Fibroblast of the conjunctiva (primary cell): Measurements from ENCODE around the gene OPN3.

Source experiments
- DNase-seq: peaks from one replicate; pipeline ENCODE4 v3.0.0-alpha.2; 2010; ENCODE audit warnings: low read depth

Gene OPN3

DNA sequence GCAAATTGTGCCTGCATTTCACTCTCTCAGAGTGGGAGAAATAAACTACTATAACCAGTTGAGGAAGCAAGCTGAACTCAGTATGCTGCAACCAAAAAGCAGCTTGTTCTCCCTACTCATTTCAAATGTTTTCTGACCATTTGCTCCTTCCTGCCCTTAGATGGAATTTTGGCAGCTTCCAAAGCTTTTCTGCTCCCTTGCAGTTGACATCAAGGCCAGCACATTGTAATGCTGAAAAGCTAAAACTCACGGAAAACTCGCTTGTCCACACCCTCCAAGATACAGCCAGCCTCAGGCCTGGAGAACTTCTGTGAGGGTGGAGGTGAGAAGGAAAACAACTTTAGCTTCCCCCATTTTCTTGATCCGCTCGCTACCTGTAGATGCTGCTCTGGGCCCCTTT is 5.0 kb upstream of the OPN3 start:
- no peak for DNase-seq

DNA sequence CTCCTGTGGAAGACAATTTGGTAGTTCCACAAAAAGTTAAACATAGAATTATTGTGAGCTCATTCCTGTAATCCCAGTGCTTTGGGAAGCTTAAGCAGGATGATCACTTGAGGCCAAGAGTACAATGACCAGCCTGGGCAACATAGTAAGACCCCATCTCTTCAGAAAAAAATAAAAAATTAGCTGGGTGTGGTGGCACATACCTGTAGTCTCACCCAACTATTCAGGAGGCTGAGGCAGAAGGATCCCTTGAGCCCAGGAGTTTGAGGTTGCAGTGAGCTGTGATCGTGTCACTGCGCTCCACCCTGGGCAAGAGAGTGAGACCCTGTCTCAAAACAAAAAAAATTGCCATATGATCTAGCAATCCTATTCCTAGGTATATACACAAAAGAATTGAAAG is 4.1 kb upstream of the OPN3 start:
- no peak for DNase-seq

DNA sequence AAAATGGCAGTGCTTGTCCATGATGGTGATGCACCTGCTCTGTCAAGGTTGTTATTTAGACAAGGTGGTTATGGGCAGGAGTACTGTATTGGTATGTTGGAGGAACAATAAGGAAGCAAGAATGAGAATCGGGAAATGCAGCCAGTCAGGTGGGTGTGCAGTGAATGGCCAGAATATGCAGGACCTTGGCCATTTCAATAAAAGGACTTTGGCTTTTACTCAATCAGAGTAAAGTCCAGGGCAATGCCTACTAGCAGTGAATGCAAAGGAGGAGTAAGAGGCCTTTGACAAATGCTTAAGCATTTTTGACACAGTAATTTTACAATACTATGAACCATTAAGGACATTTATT is 2.4 kb upstream of the OPN3 start:
- no peak for DNase-seq

DNA sequence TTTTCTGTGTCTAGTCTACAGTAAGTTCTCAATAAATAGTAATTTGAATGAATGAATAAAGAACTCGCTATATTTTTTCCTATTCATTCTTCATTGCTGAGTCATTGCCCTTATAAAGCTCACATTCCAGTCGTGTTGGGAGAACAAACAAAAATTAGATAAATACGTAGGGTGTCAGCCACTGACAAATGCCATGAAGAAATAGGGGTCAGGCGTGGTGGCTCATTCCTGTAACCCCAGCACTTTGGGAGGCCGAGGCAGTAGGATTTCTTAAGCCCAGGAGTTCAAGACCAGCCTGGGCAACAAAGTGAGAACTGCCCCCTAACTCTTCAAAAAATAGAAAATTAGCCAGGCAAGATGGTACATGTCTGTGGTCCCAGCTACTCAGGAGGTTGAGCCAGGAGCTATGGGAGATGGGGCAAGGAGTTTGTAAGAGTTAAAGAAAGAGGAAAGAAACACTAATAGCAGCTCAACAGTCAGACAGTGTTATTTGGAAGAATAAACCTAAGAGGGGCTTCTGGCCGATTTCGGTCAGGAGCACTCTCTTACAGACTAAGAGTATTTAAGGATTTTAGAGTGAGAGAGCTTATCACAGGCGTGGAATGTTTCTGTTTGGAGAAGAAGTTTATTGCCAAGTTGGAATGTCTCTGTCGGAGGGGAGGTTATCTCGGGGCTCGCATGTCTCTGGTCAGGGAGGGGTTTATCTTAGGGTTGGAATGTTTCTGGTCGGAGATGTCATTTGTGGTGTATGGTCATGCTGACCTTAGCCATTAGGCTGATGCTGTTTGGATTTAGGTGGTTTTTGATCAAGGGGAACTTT is 1.8 kb upstream of the OPN3 start:
- DNase-seq = no peak

DNA sequence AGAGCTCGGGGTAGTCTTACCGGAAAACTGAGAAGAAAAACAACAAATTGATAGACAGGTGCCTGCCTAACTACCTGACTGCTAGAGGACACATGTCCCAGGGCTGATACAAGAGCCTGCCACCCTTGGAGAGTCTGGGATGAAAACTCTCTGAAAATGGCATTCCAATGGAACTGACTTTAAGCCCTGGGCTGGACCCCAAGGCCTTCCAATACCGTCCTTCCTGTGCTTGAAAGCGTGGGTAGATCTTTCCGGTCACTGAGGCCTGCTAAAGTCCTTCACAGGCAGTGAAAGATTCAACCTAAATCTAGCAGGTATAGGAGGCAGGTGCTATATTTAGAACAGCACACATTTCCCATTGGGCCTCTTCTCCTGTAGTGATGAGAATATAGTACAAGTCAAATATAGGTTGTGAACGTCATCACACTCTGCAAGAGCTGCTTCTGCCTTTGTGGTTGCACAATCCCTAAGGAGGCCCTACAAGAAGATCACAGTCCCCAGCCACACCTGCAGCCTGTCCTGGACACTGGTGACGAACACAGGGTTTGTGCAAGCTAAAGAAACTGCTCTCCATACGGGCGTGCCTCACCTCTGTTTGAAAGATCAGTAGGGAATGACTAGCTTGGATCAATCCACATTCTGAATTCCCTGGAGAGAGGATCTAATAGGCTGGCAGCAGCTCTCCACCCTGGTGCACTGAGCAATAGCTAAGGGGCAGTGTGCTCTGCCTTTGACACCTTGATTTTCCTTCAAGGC is 876 bp upstream of the OPN3 start:
- DNase-seq = no peak

DNA sequence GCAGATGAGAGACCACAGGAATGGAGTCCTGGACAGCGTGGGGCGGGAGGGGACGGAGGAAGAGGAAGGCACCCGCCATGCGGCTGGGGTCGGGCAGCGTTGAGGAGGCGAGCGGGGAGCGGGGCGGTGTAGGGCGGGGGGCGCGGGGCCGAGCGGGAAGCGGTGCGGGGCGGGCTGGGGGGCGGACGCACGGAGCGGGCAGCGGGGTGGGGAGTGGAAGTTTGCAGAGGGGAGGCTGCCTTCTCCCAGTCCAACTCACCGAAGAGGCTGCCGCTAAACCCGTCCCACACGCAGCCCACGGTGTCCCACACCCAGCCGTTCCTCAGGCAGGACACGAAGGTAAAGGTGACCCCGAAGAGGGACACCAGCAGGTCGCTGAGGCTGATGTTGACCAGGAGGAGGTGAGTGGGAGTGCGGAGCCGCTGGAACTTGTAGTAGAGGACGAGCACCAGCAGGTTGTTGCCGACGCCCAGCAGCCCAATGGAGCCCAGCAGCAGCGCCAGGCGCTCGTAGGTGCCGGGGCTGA is 483 bp downstream of the OPN3 start:
- DNase-seq = no peak

DNA sequence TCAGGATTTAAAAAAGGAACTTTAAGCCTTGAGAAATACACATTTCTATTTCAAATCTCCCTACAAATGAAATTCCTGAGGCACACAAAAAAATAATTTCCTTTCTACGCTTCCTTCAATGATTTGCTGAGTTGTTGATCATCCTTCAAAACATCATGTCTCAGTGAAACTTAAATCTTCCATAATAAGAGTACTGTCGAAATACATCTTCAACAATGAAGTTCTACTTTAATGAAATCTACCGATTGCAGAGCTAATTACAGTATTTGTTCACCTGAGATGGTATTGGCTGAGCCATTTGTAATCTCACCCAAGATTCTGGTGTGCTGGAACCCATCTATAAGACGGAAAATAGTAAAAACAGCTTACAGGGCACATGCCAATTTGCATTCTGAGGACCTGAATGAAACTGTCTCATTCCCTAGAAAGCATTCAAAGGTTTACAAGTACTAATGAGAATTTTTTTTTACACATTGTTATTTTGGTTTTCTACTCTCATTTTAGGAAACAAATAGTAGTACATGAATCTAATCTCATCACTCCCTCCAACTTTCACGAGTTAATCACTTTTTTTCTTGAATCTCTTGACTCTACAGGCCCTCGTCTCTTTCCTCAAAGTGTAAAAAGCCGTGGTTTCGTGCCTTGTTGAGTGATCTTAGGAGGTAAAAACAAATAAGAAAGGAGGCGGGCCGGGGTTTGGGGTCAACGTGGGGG is 1.1 kb downstream of the OPN3 start:
- DNase-seq = no peak

DNA sequence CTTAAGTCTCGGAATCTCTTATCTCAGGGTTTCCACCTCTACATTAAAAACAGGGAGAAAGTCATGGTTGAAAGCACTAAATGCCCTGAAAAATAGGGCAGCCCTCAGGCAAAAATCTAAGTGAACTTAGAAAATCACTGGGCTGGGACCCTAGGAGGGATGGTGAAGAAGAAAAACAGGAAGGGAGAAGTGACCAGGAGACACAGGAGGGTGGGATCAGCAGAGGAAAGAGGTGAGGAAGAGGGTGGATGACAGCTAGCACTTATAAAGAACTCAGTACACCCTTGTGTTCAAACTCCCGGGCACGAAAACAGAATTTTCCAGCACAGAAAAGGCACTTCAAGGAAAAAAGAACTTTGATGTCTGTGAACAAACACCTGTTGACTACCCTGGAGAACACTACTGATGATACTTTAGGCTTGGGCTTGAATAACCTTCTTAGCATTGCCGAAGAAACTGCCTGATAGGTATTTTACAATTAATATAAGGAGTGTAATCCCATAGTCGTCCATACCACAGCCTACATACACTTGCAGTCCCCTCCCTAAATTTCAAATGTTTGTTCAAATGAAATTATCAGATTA is 2.0 kb downstream of the OPN3 start:
- DNase-seq = no peak

DNA sequence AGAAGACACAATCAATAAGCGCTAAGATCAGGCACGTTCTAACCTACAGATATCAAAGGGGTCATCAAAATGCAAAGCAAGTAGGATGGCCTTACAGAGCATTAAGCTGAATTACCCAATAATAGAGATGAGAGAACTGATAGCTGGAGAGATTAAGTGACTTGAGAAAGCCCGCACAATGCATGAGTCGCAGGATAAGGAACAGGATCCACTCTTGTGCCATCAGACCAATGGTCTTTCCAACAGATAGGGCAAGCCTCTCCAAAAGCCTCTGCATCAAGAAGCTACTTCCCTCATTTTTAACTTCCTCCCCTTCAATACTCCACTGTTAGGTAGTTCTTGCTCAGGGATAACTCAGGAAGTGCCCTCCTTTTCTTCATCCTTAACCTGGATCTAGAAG is 2.6 kb downstream of the OPN3 start:
- no peak for DNase-seq

DNA sequence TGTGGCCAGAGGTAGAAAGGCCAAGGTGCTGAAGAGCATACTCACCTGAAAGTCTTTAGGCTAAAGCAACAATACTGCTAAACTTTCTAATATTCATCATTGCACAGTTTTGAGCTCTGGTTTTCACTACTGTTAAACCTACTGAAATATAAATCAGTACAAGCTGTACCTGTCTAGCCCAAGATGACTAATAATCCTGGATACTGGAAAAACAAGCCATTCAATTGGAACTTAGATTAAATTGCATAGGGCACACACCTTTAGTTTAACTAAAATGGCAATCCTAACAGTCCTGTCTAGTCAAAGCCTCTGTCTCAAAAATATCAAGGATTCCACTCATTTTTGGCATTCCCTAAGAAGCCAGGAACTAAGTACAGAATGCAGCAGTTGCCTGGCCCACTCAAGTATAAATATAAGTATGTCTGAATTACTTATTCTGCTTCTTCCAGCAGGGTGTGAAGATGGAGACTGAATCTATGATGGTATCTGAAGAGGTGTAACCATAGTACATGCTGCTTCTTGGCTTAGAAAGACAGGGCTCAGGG is 3.1 kb downstream of the OPN3 start:
- DNase-seq = no peak

DNA sequence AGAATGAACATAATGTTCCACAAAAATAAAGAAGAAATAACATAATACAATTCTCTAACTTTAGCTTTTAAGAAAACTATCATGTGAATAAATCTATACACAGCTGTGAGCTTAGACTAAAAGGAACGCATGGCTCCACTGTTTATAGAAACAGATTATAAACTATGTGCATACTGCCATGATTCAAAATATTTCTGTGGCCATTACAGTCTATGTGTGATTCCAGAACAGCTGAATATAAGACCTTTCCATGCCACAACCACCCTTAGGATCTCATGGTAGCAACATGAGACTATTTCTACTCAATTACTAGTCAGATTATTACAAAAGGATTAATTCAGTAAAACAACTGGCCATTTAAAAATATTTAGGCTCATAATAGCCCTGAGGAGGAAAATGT is 3.9 kb downstream of the OPN3 start:
- no peak for DNase-seq

DNA sequence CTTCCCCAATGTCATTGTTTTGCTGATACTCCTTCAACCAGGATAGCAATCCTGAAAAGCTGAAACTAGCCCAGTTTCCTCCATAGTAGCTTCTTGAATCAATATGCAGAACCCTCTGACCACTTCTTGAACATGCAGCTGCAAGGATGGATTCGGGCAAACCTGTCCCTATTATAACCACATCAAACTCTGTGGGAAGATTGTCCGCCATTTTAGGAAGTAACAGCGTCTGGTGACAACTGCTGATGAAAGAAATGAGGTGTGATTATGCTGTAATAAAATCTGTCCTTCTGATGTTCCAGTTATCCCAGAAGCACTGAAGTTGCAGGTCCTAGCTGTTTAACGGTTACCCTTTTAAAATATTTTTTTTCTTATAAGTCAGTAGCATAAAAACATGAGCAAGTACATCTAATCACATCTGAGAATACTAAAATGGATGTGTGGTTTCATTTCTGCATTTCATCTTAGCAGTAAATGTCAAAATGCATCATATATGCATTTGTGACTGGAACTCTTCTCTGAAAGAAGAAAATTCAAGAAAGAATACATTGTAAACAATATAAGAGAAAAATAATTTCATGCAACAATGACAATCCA is 4.5 kb downstream of the OPN3 start:
- no peak for DNase-seq

DNA sequence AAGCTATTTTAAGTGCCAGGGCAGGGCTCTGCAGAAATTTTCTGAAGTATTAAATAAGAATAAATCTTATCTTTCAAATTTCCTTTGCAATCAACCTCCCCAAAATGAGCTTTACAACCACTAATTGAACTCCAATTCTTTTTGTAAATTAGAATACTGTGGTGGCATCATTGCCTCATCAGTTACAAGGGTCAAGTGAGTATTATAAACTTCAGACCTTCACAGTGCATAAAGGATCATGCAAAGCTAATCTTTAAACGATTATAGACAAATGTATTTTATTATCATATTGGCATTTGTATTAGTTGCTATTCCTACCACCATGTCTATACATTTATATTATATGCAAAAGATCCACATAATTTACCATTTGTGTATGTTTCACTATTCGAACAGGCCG is 7.2 kb downstream of the OPN3 start:
- no peak for DNase-seq

DNA sequence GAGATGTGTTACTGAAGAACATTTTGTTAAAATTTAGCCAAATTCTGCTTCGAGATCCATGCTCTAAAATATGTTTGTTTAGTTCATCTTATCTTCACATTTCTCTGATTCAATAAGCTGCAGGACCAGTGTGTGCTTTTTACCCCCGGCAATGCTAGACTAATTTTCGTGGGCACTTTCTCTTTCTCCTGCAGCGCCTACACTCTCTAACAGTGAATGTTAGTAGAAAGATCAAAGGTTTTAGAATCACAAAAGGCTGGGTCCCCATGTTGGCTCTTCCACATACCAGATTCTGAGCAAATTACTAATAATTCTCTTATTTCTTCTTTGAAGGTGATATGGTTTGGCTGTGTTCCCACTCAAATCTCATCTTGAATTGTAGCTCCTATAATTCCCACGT is 8.5 kb downstream of the OPN3 start:
- no peak for DNase-seq

DNA sequence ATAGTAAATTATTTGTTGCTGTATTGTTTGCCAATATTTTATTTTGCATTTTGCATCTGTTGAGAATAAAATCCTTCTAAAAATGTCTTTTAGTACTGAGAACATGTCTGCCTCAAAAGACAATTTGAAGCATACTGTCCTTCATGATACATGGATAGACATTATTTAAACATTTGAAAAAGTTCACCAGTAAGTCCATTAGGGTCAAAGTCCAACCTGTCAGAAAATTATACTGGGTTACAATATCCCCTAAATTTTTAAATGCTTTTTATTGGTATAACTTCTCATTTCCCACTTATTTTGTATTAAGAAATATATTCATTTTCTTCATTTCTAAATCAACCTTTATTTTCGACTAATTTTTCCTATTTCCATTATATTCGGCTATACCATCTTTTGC is 9.3 kb downstream of the OPN3 start:
- no peak for DNase-seq

DNA sequence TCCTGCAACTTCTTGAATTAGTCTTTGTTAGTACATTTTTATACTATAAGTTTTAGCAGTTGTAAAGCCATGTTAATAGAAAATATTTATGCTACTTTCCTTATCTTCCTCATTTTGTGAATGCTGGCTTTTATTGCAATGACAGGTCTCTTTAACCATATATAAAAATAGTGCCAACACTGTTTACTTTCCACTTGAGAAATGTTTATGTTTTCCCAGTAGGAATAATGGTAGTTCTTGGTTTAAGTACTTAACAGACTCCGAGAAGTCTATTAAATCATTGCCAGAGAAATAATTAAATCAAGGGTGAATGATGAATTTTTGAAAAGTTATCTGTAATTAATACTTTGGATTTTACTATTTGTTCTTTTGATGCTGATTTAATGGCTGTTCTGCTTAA is 9.7 kb downstream of the OPN3 start:
- no peak for DNase-seq

DNA sequence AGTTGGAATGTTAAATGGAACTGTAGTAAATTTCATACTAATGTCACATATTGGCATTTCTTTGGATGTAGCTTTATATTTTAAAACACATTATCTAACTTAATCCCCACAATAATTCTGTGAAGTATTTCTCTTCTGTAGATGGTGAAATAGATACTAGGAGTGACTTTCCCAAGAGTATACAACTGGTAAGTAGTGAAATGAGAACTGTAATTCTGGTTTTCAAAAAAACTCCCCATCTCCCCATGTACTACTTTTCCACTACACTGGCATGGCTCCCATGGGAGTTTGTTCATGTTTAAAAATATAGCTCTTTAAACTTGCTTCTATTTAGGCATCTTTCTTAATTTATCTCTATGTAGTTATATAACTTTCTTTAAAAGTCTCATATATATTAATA is 10.2 kb downstream of the OPN3 start:
- no peak for DNase-seq

DNA sequence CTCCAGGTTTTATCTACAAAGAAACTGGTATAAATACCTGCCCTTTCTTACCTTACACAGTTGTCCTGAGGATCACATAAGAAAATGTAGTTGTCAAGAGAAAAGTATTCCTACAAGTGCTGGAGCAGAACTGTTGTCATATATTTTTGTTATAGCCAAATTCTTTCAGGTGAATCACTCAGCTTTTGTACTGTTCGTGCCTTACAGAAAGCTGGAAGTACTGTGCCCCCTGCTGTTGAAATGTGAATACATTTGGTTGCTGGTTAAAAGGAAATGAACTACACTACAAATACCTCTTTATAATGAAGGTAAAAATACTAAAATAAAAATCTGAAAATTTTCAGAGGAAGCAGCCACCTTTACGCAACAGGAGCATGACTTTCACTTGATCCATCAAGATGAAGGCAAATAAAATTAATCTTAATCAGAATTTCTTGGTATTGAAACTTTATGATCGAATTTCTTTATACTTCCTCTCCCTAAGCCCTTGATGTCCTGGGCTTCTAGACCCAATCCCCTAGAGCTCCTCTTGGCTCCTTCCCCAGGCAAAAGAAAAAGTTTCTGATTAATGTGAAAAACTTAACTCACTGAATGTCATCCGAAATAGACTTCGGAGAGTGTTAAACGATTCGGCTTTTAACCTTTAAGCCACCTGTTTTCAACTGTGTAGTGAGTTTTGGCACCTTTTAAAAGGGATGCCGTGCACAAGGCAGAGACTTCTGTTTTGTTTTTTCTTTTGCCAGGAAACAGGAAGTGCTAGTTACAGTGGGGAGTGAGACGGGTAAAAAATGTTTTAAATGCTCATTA is 12.5 kb downstream of the OPN3 start:
- DNase-seq = peak; percentile 53

DNA sequence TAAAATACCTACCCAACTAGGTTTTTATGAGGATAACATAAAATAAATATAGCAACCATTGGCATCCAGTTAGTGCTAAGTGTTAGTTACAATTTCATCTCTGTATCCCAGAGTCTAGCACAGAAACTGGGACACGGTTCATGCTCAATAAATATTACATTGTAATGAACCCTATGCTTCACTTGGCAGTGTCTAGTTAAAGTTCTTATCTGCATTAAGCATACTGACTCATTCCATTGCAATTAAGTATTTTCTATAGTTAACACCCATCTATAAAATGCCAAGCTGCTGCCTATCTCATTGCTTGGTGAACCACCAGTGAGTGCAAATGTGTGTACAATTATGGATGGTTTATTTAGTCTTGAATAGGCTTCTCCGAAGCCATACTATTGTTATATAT is 15.2 kb downstream of the OPN3 start:
- no peak for DNase-seq

DNA sequence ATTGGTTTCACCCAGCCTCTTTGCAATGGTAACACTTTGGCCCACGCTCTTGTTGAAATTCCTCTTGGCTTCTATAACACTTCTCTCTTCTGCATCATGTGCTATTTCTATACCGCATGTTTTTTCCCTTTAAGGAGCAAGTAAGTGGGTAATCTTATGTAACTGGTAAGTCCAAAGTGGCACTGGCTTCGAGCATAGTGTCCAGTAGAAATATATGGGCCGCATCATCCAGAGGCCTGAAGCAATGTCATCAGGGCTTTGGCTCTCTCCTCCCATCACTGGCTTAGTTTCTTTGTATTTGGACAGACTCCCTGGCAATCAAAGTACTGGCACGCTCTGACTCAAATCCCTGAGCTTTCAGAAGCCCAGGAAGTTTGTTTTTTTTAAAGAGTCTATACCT is 17.5 kb downstream of the OPN3 start:
- no peak for DNase-seq

DNA sequence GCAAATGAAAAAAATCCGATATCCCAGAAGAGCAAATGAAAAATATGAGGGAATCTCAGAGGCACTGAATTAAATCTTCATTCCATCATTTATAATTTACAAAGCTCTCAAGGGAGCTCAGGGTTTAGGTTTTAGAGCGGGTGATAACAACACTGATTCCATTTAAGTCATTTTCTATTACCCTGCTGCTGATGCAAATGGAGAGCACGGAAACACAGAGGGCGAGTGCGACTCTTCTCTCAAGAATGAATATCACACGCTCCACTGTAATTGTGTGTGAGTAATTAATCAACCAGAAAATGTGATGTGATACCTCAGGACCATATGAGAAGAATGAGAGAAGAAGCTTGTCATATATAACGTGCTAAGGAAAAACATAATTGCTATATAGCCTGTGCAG is 22.7 kb downstream of the OPN3 start:
- no peak for DNase-seq
